HFFc6 (cell line): ENCODE data around the gene NLK. TPM values are rescaled to one million over a fixed set of nuclear protein-coding genes. Genes with fewer than 3 reads are reported as not detected.
A peak's percentile ranks its signal among the peaks of the same experiment; 100 is the strongest.
"Not testable (repeated sequence)": the region's sequence is repeated elsewhere in the genome, so short reads cannot be mapped to it uniquely, and the experiment has no call there.

Experiments used
- DNase-seq: peaks from one replicate; pipeline ENCODE4 v3.0.0-alpha.2; 2018
- H3K27ac Mint-ChIP-seq: 2 replicates; pipeline ENCODE4 v1.8.0; 2020; ENCODE audit warnings: mild to moderate bottlenecking, mixed read lengths
- H3K27me3 Mint-ChIP-seq: 2 replicates; pipeline ENCODE4 v1.8.0; 2021; ENCODE audit warnings: mild to moderate bottlenecking, moderate library complexity, mixed read lengths; ENCODE audit not compliant: insufficient read depth
- H3K36me3 Mint-ChIP-seq: 2 replicates; pipeline ENCODE4 v1.8.0; 2021; ENCODE audit warnings: low read depth, mixed read lengths
- H3K4me1 Mint-ChIP-seq: 2 replicates; pipeline ENCODE4 v1.8.0; 2020; ENCODE audit warnings: low read depth, mixed read lengths
- H3K4me3 Mint-ChIP-seq: 2 replicates; pipeline ENCODE4 v1.8.0; 2020; ENCODE audit warnings: mild to moderate bottlenecking, moderate library complexity, mixed read lengths
- H3K9me3 Mint-ChIP-seq: 2 replicates; pipeline ENCODE4 v1.8.0; 2020; ENCODE audit warnings: mild to moderate bottlenecking, mixed read lengths
- total RNA-seq, 6 experiments: library from RNA; stranded (reverse); fragmentation: NEBNext Ultra II Directional; extraction: Animal tissue kit (Norgen Biotek cat#: 25700); gene quantifications; 2 replicates in 1 of 6; 3 replicates in 5 of 6; pipeline ENCODE4 v1.2.3, GENCODE V29; 2021
- TF ChIP-seq, protein P1 (sequence below): fragments of 200-600 bp; sonication (generic); IDR thresholded peaks from 2 replicates; pipeline ENCODE4 v1.5.0; 2021; ENCODE audit warnings: antibody characterized with exemption, mild to moderate bottlenecking

Gene NLK
- total RNA-seq, 6 experiments from 2014 or later: 18.5 to 25.3 (median 22.1) TPM

DNA sequence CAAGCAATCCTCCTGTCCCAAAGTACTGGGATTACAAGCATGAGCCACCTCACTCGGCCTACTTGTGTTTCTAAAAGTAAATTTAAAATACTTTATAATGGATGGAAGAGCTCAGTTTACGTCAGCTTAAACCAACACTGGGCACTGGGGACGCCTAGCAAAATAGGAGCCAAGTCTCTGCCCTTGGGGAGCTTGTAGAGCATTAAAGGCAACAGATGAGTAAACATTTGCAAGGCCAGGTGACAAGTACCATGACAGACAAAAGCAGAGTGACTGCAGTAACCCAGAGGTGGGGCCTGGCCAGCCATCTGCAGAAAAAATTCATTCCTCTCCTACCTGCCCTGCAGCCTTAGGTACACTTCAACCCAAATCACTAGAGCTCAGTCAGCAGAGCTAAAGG, 12.1 kb upstream of the NLK start:
- TF ChIP-seq, protein P1, sequence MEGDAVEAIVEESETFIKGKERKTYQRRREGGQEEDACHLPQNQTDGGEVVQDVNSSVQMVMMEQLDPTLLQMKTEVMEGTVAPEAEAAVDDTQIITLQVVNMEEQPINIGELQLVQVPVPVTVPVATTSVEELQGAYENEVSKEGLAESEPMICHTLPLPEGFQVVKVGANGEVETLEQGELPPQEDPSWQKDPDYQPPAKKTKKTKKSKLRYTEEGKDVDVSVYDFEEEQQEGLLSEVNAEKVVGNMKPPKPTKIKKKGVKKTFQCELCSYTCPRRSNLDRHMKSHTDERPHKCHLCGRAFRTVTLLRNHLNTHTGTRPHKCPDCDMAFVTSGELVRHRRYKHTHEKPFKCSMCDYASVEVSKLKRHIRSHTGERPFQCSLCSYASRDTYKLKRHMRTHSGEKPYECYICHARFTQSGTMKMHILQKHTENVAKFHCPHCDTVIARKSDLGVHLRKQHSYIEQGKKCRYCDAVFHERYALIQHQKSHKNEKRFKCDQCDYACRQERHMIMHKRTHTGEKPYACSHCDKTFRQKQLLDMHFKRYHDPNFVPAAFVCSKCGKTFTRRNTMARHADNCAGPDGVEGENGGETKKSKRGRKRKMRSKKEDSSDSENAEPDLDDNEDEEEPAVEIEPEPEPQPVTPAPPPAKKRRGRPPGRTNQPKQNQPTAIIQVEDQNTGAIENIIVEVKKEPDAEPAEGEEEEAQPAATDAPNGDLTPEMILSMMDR: no peak

DNA sequence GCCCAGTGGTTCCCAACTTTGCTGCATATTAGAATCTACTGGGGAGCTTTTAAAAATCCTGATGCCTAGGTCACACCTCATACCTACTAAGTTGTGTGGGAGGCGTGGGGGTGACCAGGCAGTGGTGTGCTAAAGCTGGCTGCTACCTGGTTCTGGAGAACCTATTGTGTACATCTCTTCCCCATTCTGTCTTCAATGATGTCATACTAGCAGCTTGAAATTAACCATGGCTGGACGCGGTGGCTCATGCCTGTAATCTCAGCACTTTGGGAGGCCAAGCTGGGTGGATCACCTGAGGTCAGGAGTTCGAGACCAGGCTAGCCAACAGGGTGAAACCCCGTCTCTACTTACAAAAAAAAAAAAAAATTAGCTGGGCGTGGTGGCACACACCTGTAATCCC, 11.3 kb upstream of the NLK start:
- H3K4me1 Mint-ChIP-seq: peaks cover 32% of the 10 kb centered on the region
- H3K27ac Mint-ChIP-seq: no peak overlapping the region
- DNase-seq: no peak
- no peak overlapping the region for H3K4me3 Mint-ChIP-seq
- TF ChIP-seq, protein P1: no peak
- no peaks in the 10 kb centered on the region for H3K36me3 Mint-ChIP-seq
- H3K9me3 Mint-ChIP-seq: no peaks in the 10 kb centered on the region; the same call in 1 of the 2 replicates
- no peaks in the 10 kb centered on the region; the same call in 1 of the 2 replicates for H3K27me3 Mint-ChIP-seq

More for the DNA sequence above, 12.1 kb upstream of the NLK start:
- DNase-seq: no peak
- no peaks in the 10 kb centered on the region; the same call in 1 of the 2 replicates for H3K9me3 Mint-ChIP-seq
- H3K27ac Mint-ChIP-seq: no peak overlapping the region
- no peak overlapping the region for H3K4me3 Mint-ChIP-seq
- no peaks in the 10 kb centered on the region; the same call in 1 of the 2 replicates for H3K27me3 Mint-ChIP-seq
- peaks cover 32% of the 10 kb centered on the region for H3K4me1 Mint-ChIP-seq
- H3K36me3 Mint-ChIP-seq: no peaks in the 10 kb centered on the region

DNA sequence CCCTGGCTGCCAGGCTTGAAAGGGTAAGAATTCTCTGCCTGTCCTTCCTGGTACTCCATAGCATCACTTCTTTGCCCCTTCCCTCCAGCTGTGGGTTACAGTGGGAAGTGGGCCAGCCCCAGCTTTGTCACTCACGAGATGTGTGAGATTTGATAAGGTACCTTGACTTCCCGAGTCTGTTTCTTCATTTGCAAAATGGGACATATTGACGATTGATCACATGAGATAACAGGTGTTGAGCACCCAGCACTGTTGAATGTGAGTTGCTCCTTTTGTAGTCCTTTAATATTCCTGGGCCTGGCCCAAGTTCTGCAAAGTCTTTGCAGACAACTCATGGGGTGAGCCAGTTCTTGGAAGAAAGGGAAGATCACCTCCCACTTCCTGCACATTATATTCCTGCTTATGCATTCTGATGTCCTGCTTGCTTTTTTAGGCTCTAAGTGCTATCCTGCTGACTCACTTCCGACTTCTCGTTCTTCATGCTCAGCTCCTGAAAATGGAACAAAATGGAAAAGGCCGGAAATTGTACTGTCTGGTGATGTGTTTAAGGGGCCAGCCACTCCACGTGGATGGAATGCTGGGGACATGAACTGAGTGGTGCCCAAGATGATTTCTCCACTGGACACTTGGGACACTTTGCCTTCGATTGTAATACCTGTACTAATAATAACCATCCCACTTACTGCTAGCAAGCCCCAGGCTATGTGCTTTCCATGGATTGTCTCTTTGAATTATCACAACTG, 8.3 kb upstream of the NLK start:
- H3K9me3 Mint-ChIP-seq: peaks cover 3% of the 10 kb centered on the region; the same call in 1 of the 2 replicates
- H3K27ac Mint-ChIP-seq: peak overlapping the region; percentile 88
- no peaks in the 10 kb centered on the region; the same call in 1 of the 2 replicates for H3K27me3 Mint-ChIP-seq
- H3K4me3 Mint-ChIP-seq: peak overlapping the region; percentile 51
- TF ChIP-seq, protein P1: no peak
- peaks cover 3% of the 10 kb centered on the region; the same call in 1 of the 2 replicates for H3K36me3 Mint-ChIP-seq
- DNase-seq: peak; percentile 91
- peaks cover 41% of the 10 kb centered on the region for H3K4me1 Mint-ChIP-seq

DNA sequence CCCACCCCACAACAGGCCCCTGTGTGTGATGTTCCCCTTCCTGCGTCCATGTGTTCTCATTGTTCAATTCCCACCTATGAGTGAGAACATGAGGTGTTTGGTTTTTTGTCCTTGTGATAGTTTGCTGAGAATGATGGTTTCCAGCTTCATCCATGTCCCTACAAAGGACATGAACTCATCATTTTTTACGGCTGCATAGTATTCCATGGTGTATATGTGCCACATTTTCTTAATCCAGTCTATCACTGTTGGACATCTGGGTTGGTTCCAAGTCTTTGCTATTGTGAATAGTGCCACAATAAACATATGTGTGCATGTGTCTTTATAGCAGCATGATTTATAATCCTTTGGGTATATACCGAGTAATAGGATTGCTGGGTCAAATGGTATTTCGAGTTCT, 7.0 kb upstream of the NLK start:
- H3K36me3 Mint-ChIP-seq, DNase-seq, H3K27me3 Mint-ChIP-seq, H3K4me3 Mint-ChIP-seq, H3K9me3 Mint-ChIP-seq, H3K27ac Mint-ChIP-seq: not testable (repeated sequence)
- peaks cover 54% of the 10 kb centered on the region for H3K4me1 Mint-ChIP-seq

DNA sequence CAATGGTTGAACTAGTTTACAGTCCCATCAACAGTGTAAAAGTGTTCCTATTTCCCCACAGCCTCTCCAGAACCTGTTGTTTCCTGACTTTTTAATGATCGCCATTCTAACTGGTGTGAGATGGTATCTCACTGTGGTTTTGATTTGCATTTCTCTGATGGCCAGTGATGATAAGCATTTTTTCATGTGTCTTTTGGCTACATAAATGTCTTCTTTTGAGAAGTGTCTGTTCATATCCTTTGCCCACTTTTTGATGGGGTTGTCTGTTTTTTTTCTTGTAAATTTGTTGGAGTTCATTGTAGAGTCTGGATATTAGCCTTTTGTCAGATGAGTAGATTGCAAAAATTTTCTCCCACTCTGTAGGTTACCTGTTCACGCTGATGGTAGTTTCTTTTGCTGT, 6.6 kb upstream of the NLK start:
- peaks cover 58% of the 10 kb centered on the region for H3K4me1 Mint-ChIP-seq
- H3K9me3 Mint-ChIP-seq, H3K4me3 Mint-ChIP-seq, H3K36me3 Mint-ChIP-seq, H3K27ac Mint-ChIP-seq, DNase-seq, H3K27me3 Mint-ChIP-seq: not testable (repeated sequence)

DNA sequence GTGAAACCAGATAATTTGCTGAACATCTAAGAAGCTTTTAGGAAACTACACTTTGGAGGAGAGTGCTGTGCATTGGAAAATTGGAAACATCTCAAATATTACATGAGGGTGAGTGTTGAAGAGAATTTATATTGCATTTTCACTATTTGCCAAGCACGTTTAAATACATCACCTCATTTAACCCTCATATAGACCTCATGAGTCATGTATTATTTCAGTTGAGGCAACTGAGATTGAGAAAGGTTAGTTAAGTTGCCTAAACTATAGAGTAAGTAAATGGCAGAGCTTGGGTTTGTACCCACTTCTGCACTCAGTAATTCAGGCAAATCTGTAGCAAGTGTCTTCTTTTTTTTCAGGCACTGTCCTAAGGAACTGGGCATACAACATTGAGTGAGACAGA, 3.7 kb upstream of the NLK start:
- Mint-ChIP-seq H3K4me3 (peak overlapping the region; percentile 19), H3K9me3 (peaks cover 9% of the 10 kb centered on the region; the same call in 1 of the 2 replicates), H3K4me1 (peaks cover 55% of the 10 kb centered on the region), H3K27me3 (peaks cover 6% of the 10 kb centered on the region), H3K36me3 (peaks cover 25% of the 10 kb centered on the region), H3K27ac (peak overlapping the region; percentile 51)
- TF ChIP-seq, protein P1: no peak
- DNase-seq: peak; percentile 17
